ENCODE results near the gene KIRREL3.

- TF ChIP-seq CTCF (IDR thresholded peaks at IDR 0.05) (no peak), POLR2A (IDR thresholded peaks at IDR 0.05) (no peak), POLR2AphosphoS5 (IDR thresholded peaks at IDR 0.05) (no peak), EP300 (IDR thresholded peaks at IDR 0.05; ENCODE audit: low read depth) (no peak)
These were observed 189.8 kb downstream of the KIRREL3 start for GRCh38 chr11:126810776-126811175.
